Lower leg skin (tissue), 4 donors: ENCODE results near the gene ADAM8. TPM values are rescaled to one million over a fixed set of nuclear protein-coding genes. Genes with fewer than 3 reads are reported as not detected.

Experiments
- DNase-seq, 2 donors: peaks; one replicate each; pipeline ENCODE4 v3.0.0-alpha.2; 2019; ENCODE audit warnings: low spot score in 2 of 2
- H3K4me3 ChIP-seq: fragments of 200-600 bp; sonication (generic); 2 replicates; pipeline ENCODE4 v1.5.1; 2017; ENCODE audit warnings: mild to moderate bottlenecking, low read depth; ENCODE audit not compliant: poor library complexity, severe bottlenecking
- CTCF ChIP-seq, 3 donors: fragments of 450-650 bp; IDR thresholded peaks; one replicate each; pipeline ENCODE4 v1.5.1; 2016; ENCODE audit warnings: antibody characterized with exemption in 3 of 3, mild to moderate bottlenecking in 3 of 3, moderate library complexity in 2 of 3
- POLR2A ChIP-seq, 2 donors: fragments of 450-650 bp; IDR thresholded peaks; one replicate each; pipeline ENCODE4 v1.6.1; 2016 to 2017; ENCODE audit warnings: antibody characterized with exemption in 2 of 2, mild to moderate bottlenecking in 1 of 2, moderate library complexity in 1 of 2
- WGBS, 2 donors: methylation state at CpG; one replicate each; pipeline ENCODE4 v1.1.5; 2018; 5-methylcytosine and 5-hydroxymethylcytosine counted together
- intact Hi-C: fragments of 100-400 bp; cut with DNase I; formaldehyde crosslinking; loops from one replicate; pipeline ENCODE4 v1.15.0; 2023; ENCODE audit warnings: low total_unique reads
- total RNA-seq, 4 donors: library from RNA; depleted of rRNA; stranded (reverse); fragments of >200 nt; gene quantifications; one replicate each; pipeline ENCODE4 v1.1.0, GENCODE V29; 2016

The ADAM8 gene
- total RNA-seq, 4 donors from 2014 or later: 3.3 to 5.9 (median 4.6) TPM

GRCh38 chr10:133260895-133261725 lies 15.6 kb downstream of the ADAM8 start:
- peak in 1 of 2 donors; percentile 92 for DNase-seq
- WGBS, 2 donors: 31 to 41% methylated on average over 27 to 38 of the region's 50 CpGs
- TF ChIP-seq POLR2A (IDR thresholded peaks at IDR 0.05): no peak
- TF ChIP-seq CTCF (IDR thresholded peaks at IDR 0.05): no peak
- intact Hi-C loops: no loop called here
- peak overlapping the region; percentile 56 for H3K4me3 ChIP-seq

GRCh38 chr10:133259602-133259989 lies 17.1 kb downstream of the ADAM8 start:
- 59 to 82% methylated on average over 12 of the region's 12 CpGs for WGBS, 2 donors
- TF ChIP-seq CTCF (IDR thresholded peaks at IDR 0.05) (no peak), POLR2A (IDR thresholded peaks at IDR 0.05) (no peak)
- H3K4me3 ChIP-seq: no peak overlapping the region
- no peak for DNase-seq
- intact Hi-C loops: no loop called here

- DNase-seq: peak; percentile 89 to 97
- intact Hi-C loops: no loop called here
- H3K4me3 ChIP-seq: no peak overlapping the region
- TF ChIP-seq CTCF (IDR thresholded peaks at IDR 0.05): no peak
- TF ChIP-seq POLR2A (IDR thresholded peaks at IDR 0.05): no peak
- WGBS, 2 donors: 14 to 46% methylated on average over 14 to 18 of the region's 24 CpGs
Observed at GRCh38 chr10:133258818-133259601, 17.7 kb downstream of the ADAM8 start.

- DNase-seq: peak; percentile 64 to 93
- WGBS, 2 donors: 33 to 67% methylated on average over 10 to 15 of the region's 21 CpGs
- intact Hi-C loops: no loop called here
- TF ChIP-seq CTCF (IDR thresholded peaks at IDR 0.05) (no peak), POLR2A (IDR thresholded peaks at IDR 0.05) (no peak)
- H3K4me3 ChIP-seq: no peak overlapping the region
Observed at GRCh38 chr10:133258066-133258817, 18.4 kb downstream of the ADAM8 start.

- WGBS, 2 donors: 11 to 12% methylated on average over 20 to 25 of the region's 27 CpGs
- TF ChIP-seq CTCF (IDR thresholded peaks at IDR 0.05): no peak
- no peak overlapping the region for H3K4me3 ChIP-seq
- intact Hi-C loops: no loop called here
- peak; percentile 60 to 94 for DNase-seq
Observed at GRCh38 chr10:133257489-133258065, 19.1 kb downstream of the ADAM8 start.
